GM19025 (cell line): ENCODE measurements around the gene TAF11.
"Not testable (repeated sequence)": the region's sequence is repeated elsewhere in the genome, so short reads cannot be mapped to it uniquely, and the experiment has no call there.

Experiments used
- ATAC-seq: cut with Tn5 transposase; IDR thresholded peaks from one replicate; pipeline ENCODE4 v1.9.1; 2021; ENCODE audit warnings: mild to moderate bottlenecking, low read depth, moderate library complexity; ENCODE audit not compliant: unreplicated experiment

The TAF11 gene

GRCh38 chr6:34906826-34907225, 19.0 kb upstream of the TAF11 start:
- ATAC-seq: no peak

GRCh38 chr6:34904990-34905613, 17.3 kb upstream of the TAF11 start:
- ATAC-seq: no peak

- no peak for ATAC-seq
These were observed 14.1 kb upstream of the TAF11 start for GRCh38 chr6:34901930-34902329.

- no peak for ATAC-seq
These were observed 12.6 kb upstream of the TAF11 start for GRCh38 chr6:34900321-34901031.

- ATAC-seq: not testable (repeated sequence)
These were observed 11.9 kb upstream of the TAF11 start for GRCh38 chr6:34899748-34900147.

GRCh38 chr6:34897716-34898115, 9.9 kb upstream of the TAF11 start:
- ATAC-seq: no peak

GRCh38 chr6:34897130-34897529, 9.3 kb upstream of the TAF11 start:
- no peak for ATAC-seq

GRCh38 chr6:34894693-34895092, 6.9 kb upstream of the TAF11 start:
- no peak for ATAC-seq

- no peak for ATAC-seq
These were observed 3.5 kb upstream of the TAF11 start for GRCh38 chr6:34891296-34891695.

- ATAC-seq: no peak
These were observed 2.7 kb upstream of the TAF11 start for GRCh38 chr6:34890533-34890925.

GRCh38 chr6:34888874-34889555, 1.2 kb upstream of the TAF11 start, which contains the start of gene ANKS1A:
Gene ANKS1A (plus strand): TSS chr6:34889255. CDS start chr6:34889403, 148 bp downstream.
- no peak for ATAC-seq

GRCh38 chr6:34888514-34888856, 643 bp upstream of the TAF11 start:
- no peak for ATAC-seq

GRCh38 chr6:34885837-34886236, 2.0 kb downstream of the TAF11 start:
- ATAC-seq: not testable (repeated sequence)

GRCh38 chr6:34884996-34885395, 2.8 kb downstream of the TAF11 start:
- ATAC-seq: no peak

- ATAC-seq: not testable (repeated sequence)
These were observed 3.8 kb downstream of the TAF11 start for GRCh38 chr6:34884073-34884472.

GRCh38 chr6:34877869-34878485, 9.9 kb downstream of the TAF11 start:
- no peak for ATAC-seq

GRCh38 chr6:34877259-34877658, 10.6 kb downstream of the TAF11 start:
- no peak for ATAC-seq

- no peak for ATAC-seq
These were observed 11.4 kb downstream of the TAF11 start for GRCh38 chr6:34876472-34876871.

GRCh38 chr6:34875292-34876213, 12.3 kb downstream of the TAF11 start:
- no peak for ATAC-seq

GRCh38 chr6:34872332-34872731, 15.5 kb downstream of the TAF11 start:
- no peak for ATAC-seq
